ENCODE data around the gene POLA1. TPM values are rescaled to one million over a fixed set of nuclear protein-coding genes. Genes with fewer than 3 reads are reported as not detected.

Gene POLA1
- polyA plus RNA-seq, 1 experiment = 2.2 TPM

DNA sequence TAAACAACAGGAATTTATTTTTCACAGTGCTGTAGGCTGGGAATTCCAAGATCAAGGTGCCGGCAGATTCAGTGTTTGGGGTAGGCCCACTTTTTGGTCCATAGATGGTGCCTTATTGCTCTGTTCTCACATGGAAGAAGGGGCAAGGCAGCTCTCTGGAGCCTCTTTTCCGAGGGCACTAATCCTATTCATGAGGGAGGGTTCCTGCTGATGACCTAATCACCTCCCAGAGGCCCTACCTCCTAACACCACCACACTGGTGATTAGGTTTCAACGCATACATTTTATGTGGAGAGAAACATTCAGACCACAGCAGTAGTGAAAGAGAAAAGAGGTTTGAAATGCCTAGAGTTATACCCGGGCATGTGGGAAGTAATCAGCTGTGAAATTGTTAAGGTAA lies 1.4 kb upstream of the POLA1 start:
- Histone ChIP-seq H3K27ac (ENCODE audit: low read depth, low read length) (no peak overlapping the region), H3K27me3 (ENCODE audit: control insufficient read depth, insufficient read depth, low read length) (no peaks in the 10 kb centered on the region), H3K4me3 (ENCODE audit: low read depth, low read length) (no peak overlapping the region), H3K9me3 (ENCODE audit: control insufficient read depth, insufficient read depth, low read length) (no peaks in the 10 kb centered on the region)
- TF ChIP-seq, protein P1, sequence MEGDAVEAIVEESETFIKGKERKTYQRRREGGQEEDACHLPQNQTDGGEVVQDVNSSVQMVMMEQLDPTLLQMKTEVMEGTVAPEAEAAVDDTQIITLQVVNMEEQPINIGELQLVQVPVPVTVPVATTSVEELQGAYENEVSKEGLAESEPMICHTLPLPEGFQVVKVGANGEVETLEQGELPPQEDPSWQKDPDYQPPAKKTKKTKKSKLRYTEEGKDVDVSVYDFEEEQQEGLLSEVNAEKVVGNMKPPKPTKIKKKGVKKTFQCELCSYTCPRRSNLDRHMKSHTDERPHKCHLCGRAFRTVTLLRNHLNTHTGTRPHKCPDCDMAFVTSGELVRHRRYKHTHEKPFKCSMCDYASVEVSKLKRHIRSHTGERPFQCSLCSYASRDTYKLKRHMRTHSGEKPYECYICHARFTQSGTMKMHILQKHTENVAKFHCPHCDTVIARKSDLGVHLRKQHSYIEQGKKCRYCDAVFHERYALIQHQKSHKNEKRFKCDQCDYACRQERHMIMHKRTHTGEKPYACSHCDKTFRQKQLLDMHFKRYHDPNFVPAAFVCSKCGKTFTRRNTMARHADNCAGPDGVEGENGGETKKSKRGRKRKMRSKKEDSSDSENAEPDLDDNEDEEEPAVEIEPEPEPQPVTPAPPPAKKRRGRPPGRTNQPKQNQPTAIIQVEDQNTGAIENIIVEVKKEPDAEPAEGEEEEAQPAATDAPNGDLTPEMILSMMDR (IDR thresholded peaks at IDR 0.05; ENCODE audit: low read depth, low read length) = no peak
- ChIA-PET CTCF (interaction anchor here (1.2 kb wide), 1 partner anchor 16 kb away, joined by 3 read pairs; no protein-coding TSS in a partner anchor), POLR2A (no interaction called here)
- DNase-seq (ENCODE audit: low read depth, low spot score) = no peak

GRCh38 chrX:24694825-24695224 lies 1.1 kb downstream of the POLA1 start:
- CTCF ChIA-PET = interaction anchor here (0.6 to 1.4 kb wide), 2 partner anchors 58 to 195 kb away, joined by 3 to 5 read pairs; no protein-coding TSS in a partner anchor
- POLR2A ChIA-PET = no interaction called here
- H3K27me3 ChIP-seq (ENCODE audit: control insufficient read depth, insufficient read depth, low read length) = no peaks in the 10 kb centered on the region
- no peak for DNase-seq (ENCODE audit: low read depth, low spot score)
- H3K27ac ChIP-seq (ENCODE audit: low read depth, low read length) = no peak overlapping the region
- H3K4me3 ChIP-seq (ENCODE audit: low read depth, low read length) = peak overlapping the region; percentile 73; the same call in 1 of the 2 replicates
- H3K9me3 ChIP-seq (ENCODE audit: control insufficient read depth, insufficient read depth, low read length) = no peaks in the 10 kb centered on the region
- TF ChIP-seq, protein P1 (IDR thresholded peaks at IDR 0.05; ENCODE audit: low read depth, low read length) = no peak

GRCh38 chrX:24696294-24696693 lies 2.6 kb downstream of the POLA1 start:
- no peak for DNase-seq (ENCODE audit: low read depth, low spot score)
- CTCF ChIA-PET = no interaction called here
- Histone ChIP-seq H3K27ac (ENCODE audit: low read depth, low read length) (no peak overlapping the region), H3K9me3 (ENCODE audit: control insufficient read depth, insufficient read depth, low read length) (no peaks in the 10 kb centered on the region), H3K4me3 (ENCODE audit: low read depth, low read length) (no peak overlapping the region), H3K27me3 (ENCODE audit: control insufficient read depth, insufficient read depth, low read length) (no peaks in the 10 kb centered on the region)
- POLR2A ChIA-PET = no interaction called here
- TF ChIP-seq, protein P1 (IDR thresholded peaks at IDR 0.05; ENCODE audit: low read depth, low read length) = no peak

DNA sequence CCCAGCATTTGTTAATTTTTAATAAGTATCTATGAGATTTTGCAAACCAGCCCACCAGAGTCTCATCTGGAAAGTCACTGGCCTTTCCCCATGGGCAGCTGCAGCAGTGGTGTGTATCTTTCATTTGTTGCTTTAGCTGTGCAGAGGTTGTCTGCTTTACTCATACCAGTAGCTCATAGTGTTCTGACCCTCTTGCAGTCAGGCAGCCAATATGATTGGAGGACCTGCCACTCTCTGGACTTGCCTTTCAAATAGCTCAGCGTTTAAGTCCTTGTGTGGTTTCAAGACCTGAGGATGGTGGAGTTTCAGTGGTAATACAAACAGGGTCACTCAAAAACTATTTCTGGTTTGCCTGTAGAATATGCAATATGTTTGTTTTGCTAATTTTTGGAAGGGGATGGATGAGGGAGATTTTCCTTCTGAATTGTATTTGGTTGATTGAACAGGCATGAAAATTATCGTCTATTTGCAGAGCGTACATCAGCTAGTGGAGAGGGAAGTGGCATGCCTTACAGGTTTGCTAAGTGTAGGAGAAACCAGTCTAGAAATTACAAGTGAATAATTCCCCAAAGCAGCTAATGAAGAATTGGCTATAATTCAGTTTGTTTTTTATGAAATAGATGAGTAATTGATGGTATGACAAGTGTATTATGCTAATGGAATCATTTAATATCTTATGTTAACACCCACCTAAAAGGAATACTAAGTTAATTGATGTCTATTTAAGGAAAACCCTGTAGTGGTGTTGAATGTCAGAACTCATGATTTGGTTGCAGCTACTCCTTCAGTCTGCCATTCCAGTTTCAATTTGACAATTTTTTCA lies 8.9 kb downstream of the POLA1 start:
- TF ChIP-seq, protein P1 (IDR thresholded peaks at IDR 0.05; ENCODE audit: low read depth, low read length) = no peak
- POLR2A ChIA-PET = no interaction called here
- CTCF ChIA-PET = interaction anchor here (0.6 kb wide), 1 partner anchor 370 kb away, joined by 3 read pairs; no protein-coding TSS in a partner anchor
- H3K4me3 ChIP-seq (ENCODE audit: low read depth, low read length) = no peak overlapping the region
- no peak for DNase-seq (ENCODE audit: low read depth, low spot score)
- H3K27me3 ChIP-seq (ENCODE audit: control insufficient read depth, insufficient read depth, low read length) = no peaks in the 10 kb centered on the region
- H3K9me3 ChIP-seq (ENCODE audit: control insufficient read depth, insufficient read depth, low read length) = no peaks in the 10 kb centered on the region
- H3K27ac ChIP-seq (ENCODE audit: low read depth, low read length) = no peak overlapping the region

DNA sequence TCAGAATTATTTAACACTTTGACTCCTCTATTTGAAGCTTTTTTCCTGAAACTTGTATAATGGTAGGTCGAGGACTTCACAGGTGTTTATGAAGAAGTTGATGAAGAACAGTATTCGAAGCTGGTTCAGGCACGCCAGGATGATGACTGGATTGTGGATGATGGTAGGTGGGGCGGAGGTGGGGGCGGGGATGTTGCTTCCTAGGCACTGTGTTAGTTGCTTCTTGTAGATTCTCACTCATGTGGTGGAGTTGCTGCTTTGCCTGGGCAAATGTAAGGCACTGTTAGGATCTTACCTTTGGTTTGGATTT lies 9.4 kb downstream of the POLA1 start:
- TF ChIP-seq, protein P1 (IDR thresholded peaks at IDR 0.05; ENCODE audit: low read depth, low read length) = no peak
- no peak for DNase-seq (ENCODE audit: low read depth, low spot score)
- Histone ChIP-seq H3K9me3 (ENCODE audit: control insufficient read depth, insufficient read depth, low read length) (no peaks in the 10 kb centered on the region), H3K27me3 (ENCODE audit: control insufficient read depth, insufficient read depth, low read length) (no peaks in the 10 kb centered on the region), H3K27ac (ENCODE audit: low read depth, low read length) (no peak overlapping the region), H3K4me3 (ENCODE audit: low read depth, low read length) (no peak overlapping the region)
- ChIA-PET CTCF (no interaction called here), POLR2A (no interaction called here)

Data from AG04450 (cell line).